Bronchial epithelial cell (primary cell): ENCODE results near the gene ZNF423. TPM values are rescaled to one million over a fixed set of nuclear protein-coding genes. Genes with fewer than 3 reads are reported as not detected.

Experiments
- DNase-seq: peaks from one replicate; pipeline ENCODE4 v3.0.0-alpha.2; 2010; ENCODE audit warnings: low read depth
- FAIRE-seq: peaks from 2 replicates; lab custom pipeline; 2011; peaks lifted over from hg19 to GRCh38; lab: Jason Lieb, UNC
- H3K27me3 ChIP-seq: 2 replicates; pipeline ENCODE4 v1.5.1; 2011; ENCODE audit warnings: low read length; ENCODE audit not compliant: control insufficient read depth, insufficient read depth
- H3K36me3 ChIP-seq: 2 replicates; pipeline ENCODE4 v1.5.1; 2011; ENCODE audit warnings: low read length; ENCODE audit not compliant: control insufficient read depth, insufficient read depth
- H3K4me3 ChIP-seq: 2 replicates; pipeline ENCODE4 v1.5.1; 2011; ENCODE audit warnings: mild to moderate bottlenecking, low read depth, low read length, control low read depth
- total RNA-seq: library from RNA; depleted of rRNA; stranded (reverse); fragments of >200 nt; gene quantifications from 2 replicates; pipeline ENCODE4 v1.2.1, GENCODE V29; 2014
- TF ChIP-seq, protein P1 (sequence below): IDR thresholded peaks from 2 replicates; pipeline ENCODE4 v1.5.1; 2011; ENCODE audit warnings: mild to moderate bottlenecking, moderate library complexity, low read length, control low read depth, inconsistent platforms; ENCODE audit not compliant: insufficient read depth, severe bottlenecking

Gene ZNF423
- total RNA-seq, 1 donor from 2014 or later = under 0.01 TPM

DNA sequence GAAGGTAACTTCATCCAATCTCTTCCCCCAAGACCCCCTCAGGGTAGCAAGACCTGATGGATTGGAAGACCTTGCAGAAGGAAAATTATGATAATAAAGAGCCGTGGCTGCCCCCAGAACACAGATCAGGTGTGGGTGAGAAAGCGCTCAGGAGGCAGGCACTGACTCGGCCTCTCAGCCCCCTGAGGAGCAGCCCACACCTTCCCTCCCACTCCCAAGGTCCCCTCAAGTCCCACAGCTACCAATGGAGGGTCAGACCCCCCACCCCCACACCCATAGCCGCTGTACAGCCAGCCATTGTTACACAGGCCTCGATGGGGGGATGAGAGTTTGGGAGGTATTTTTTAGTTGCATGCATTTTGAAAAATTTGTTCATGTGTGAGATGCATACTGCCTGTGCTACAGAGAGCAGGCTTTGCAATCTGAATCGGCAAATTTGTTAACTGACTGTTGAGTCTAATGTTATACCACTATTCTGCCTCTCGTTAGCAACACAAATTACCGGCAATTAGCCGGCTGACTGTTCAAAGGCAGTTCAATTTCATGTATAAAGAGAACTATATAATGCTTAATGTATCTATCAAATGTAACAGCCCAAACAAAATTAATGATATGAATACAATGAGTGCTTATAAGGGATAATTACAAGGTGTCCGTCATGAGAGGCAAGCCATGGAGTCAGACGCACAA, 270.6 kb downstream of the ZNF423 start:
- FAIRE-seq = no peak

DNA sequence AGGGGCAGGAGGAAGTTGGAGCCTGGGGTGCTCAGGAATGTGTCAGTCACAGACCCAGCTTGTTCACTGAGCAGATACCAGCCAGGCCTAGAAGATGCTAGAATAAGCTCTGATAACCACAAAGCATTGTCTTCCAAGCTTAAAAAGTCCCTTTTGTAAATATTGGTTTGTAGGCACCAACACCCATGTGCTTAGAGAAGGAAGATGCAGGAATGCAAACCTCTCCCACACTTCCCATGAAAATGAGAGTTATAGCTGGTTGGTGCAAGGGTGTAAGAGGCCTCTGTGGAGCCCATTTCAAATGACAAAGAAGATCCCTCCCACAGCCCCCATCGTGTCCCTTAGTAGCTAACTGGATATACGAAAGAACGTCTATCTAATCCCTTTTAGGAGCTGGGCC, 272.0 kb downstream of the ZNF423 start:
- FAIRE-seq = no peak

More for the DNA sequence above, 270.6 kb downstream of the ZNF423 start:
- TF ChIP-seq, protein P1, sequence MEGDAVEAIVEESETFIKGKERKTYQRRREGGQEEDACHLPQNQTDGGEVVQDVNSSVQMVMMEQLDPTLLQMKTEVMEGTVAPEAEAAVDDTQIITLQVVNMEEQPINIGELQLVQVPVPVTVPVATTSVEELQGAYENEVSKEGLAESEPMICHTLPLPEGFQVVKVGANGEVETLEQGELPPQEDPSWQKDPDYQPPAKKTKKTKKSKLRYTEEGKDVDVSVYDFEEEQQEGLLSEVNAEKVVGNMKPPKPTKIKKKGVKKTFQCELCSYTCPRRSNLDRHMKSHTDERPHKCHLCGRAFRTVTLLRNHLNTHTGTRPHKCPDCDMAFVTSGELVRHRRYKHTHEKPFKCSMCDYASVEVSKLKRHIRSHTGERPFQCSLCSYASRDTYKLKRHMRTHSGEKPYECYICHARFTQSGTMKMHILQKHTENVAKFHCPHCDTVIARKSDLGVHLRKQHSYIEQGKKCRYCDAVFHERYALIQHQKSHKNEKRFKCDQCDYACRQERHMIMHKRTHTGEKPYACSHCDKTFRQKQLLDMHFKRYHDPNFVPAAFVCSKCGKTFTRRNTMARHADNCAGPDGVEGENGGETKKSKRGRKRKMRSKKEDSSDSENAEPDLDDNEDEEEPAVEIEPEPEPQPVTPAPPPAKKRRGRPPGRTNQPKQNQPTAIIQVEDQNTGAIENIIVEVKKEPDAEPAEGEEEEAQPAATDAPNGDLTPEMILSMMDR = no peak
- no peaks in the 10 kb centered on the region for H3K27me3 ChIP-seq
- no peak for DNase-seq
- no peak overlapping the region for H3K4me3 ChIP-seq
- no peaks in the 10 kb centered on the region for H3K36me3 ChIP-seq

DNA sequence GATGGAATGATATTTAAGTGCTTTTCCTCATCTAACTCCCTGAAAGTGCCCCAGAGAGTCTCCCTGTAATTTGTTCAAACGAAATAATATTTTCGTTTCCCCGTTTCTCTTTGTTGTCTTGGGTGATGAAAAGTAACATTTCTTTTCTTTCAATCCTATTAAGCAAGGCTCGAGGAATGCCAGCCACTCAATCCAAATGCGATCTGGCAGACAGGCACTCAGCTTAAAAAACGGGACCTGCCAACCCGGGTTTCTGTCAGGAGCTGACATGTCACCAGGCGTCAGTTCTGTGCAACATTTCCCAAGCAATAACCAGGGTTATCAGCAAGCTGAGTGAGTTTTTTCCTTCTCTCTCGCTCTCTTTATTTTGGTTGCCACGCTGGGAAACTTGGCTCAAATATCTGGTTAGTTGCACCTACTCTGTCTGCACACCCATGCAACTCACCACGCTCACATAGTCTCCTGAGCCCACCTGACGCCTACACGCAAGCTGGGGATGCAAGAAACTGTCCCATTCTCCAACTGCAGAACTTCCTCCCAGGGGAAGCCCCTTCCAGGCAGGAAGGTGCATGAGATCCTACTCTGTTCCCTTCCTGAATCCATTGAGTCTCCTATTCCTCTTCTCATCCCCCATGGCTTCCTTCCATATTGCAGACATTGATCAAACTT, 274.1 kb downstream of the ZNF423 start:
- no peak for FAIRE-seq
- Histone ChIP-seq H3K4me3 (no peak overlapping the region), H3K27me3 (no peaks in the 10 kb centered on the region), H3K36me3 (no peaks in the 10 kb centered on the region)
- DNase-seq = no peak
- TF ChIP-seq, protein P1 = no peak

More for the DNA sequence above, 272.0 kb downstream of the ZNF423 start:
- Histone ChIP-seq H3K36me3 (no peaks in the 10 kb centered on the region), H3K4me3 (no peak overlapping the region), H3K27me3 (no peaks in the 10 kb centered on the region)
- no peak for DNase-seq
- TF ChIP-seq, protein P1 = no peak

DNA sequence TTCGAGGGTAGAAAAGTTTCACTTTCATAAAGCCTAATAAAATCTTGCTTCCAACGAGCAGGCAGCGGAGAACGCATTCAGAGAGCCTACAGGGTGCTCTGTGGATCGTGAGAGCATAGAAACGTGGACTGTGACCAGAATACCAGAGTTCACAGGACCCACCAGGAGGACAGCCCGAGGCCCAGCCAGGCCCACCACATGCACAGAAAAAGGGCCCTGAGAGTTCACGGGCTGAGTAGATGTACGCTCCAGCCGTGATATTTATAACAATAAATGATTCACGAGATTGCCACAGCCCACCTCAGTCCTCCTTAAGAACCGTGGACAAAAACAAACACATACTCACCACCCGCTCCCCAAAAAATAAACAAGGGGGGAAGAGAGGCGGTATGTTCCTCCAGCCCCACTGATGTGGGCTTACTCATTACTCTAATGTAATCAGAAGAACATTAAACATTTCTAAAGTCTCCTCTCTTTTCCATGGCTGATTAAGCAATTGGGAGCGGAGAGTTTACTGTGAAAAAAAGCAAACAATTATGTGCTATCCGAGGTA, 275.1 kb downstream of the ZNF423 start:
- FAIRE-seq = no peak

DNA sequence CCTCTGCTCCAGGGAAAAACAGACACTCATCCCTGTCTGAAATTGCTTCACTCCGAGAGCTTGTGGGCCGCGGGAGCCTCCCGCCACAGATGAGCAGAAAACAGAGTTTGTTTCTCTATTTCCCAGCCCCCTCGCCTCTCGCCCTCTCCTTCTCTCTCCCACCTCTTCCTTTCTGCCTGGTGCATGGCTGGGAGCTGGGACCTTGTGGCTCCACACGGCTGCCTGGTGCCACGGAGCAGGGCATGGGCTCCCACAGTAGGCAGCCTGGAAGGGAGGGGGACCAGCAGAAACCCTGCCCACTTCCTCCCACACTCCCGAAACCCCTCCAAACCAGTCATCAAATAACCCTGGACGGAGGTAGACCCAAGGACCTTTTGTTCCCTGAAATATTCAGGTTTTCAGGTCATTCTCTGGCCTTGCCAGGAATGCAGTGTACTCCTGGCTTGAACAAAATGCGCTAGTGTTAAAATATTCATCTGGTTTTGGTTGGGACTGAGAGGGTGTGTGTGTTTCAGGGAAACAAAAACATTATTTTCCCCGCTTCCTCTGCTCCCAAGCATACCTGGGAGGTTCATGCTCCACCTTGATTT, 277.4 kb downstream of the ZNF423 start:
- no peaks in the 10 kb centered on the region for H3K27me3 ChIP-seq
- TF ChIP-seq, protein P1 = no peak
- H3K36me3 ChIP-seq = no peaks in the 10 kb centered on the region
- DNase-seq = no peak
- H3K4me3 ChIP-seq = no peak overlapping the region
- no peak for FAIRE-seq

More for the DNA sequence above, 275.1 kb downstream of the ZNF423 start:
- Histone ChIP-seq H3K4me3 (no peak overlapping the region), H3K27me3 (no peaks in the 10 kb centered on the region), H3K36me3 (no peaks in the 10 kb centered on the region)
- DNase-seq = no peak
- TF ChIP-seq, protein P1 = no peak
